ENCODE results near the gene CLDN6.

DNA sequence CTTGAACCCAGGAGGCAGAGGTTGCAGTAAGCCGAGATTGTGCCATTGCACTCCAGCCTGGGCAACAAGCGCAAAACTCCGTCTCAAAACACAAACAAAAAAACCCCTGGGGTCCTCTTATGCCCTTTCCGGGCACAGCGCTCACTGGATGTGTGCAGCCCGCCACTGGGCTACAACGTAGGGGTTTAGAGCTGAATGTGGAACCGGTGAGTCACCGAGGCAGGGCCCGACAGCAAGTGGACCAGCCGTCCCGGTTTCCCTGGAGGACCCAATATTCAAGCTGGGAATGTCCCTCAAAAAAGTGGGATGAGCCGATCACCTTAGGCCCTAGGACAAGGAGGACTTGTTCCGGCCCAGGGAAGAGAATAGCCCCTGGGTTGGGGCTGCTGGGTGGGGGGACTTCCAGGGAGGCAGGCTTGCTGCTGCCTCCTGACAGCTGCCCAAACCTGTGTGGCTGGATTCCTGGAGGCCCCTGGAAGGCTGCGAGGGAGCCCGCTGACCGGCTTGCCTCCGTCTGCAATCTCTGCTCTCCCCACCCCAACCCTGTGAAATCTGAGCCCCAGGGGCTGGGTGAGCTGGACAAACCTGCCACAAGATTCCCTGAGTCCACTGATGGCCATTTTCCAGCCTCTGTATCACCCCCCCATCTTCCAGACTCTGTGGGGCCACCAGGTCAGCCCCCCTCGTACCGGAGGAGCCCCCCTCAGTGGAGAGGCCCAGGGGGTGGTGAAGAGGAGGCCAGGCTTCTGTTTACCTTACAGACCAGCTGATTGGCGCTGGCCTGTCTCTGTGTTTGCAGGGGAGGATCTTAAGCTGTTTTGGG lies 8.2 kb downstream of the CLDN6 start:
- TF ChIP-seq, protein P1, sequence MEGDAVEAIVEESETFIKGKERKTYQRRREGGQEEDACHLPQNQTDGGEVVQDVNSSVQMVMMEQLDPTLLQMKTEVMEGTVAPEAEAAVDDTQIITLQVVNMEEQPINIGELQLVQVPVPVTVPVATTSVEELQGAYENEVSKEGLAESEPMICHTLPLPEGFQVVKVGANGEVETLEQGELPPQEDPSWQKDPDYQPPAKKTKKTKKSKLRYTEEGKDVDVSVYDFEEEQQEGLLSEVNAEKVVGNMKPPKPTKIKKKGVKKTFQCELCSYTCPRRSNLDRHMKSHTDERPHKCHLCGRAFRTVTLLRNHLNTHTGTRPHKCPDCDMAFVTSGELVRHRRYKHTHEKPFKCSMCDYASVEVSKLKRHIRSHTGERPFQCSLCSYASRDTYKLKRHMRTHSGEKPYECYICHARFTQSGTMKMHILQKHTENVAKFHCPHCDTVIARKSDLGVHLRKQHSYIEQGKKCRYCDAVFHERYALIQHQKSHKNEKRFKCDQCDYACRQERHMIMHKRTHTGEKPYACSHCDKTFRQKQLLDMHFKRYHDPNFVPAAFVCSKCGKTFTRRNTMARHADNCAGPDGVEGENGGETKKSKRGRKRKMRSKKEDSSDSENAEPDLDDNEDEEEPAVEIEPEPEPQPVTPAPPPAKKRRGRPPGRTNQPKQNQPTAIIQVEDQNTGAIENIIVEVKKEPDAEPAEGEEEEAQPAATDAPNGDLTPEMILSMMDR (IDR thresholded peaks at IDR 0.05), result no peak
- no peak for TF ChIP-seq POLR2A (IDR thresholded peaks at IDR 0.05)
- no peak for TF ChIP-seq POLR2AphosphoS5 (IDR thresholded peaks at IDR 0.05; ENCODE audit: insufficient read depth in 1 of 2, low read depth in 1 of 2)

Data from vagina (tissue), 2 donors.